Gastroesophageal sphincter (tissue), 4 donors: ENCODE data around the gene ZFAND6. TPM values are rescaled to one million over a fixed set of nuclear protein-coding genes. Genes with fewer than 3 reads are reported as not detected.

ENCODE experiments used
- ATAC-seq: fragments of 150-250 bp; one replicate; pipeline ENCODE4 v1.9.1; 2016; ENCODE audit warnings: mild to moderate bottlenecking, moderate library complexity
- H3K27ac ChIP-seq, 4 donors: fragments of 200-600 bp; sonication (generic) in 3 of 4; 1 replicate in 3 of 4; 2 replicates in 1 of 4; pipeline ENCODE4 v1.5.1; 2016 to 2019
- H3K27me3 ChIP-seq: fragments of 200-600 bp; sonication (generic); one replicate; pipeline ENCODE4 v1.5.1; 2019
- H3K36me3 ChIP-seq, 2 donors: fragments of 200-600 bp; sonication (generic); one replicate each; pipeline ENCODE4 v1.5.1; 2019; ENCODE audit warnings: control low read depth in 1 of 2
- H3K4me1 ChIP-seq, 3 donors: fragments of 200-600 bp; sonication (generic); 1 replicate in 2 of 3; 2 replicates in 1 of 3; pipeline ENCODE4 v1.5.1; 2016 to 2019; ENCODE audit warnings: control low read depth in 2 of 3
- H3K4me3 ChIP-seq, 2 donors: fragments of 200-600 bp; sonication (generic); one replicate each; pipeline ENCODE4 v1.5.1; 2019; ENCODE audit warnings: mild to moderate bottlenecking in 1 of 2, moderate library complexity in 1 of 2
- H3K9me3 ChIP-seq, 3 donors: fragments of 200-600 bp; sonication (generic); one replicate each; pipeline ENCODE4 v1.5.1; 2017 to 2019; ENCODE audit warnings: control low read depth in 2 of 3
- EP300 ChIP-seq: sonication (generic); formaldehyde crosslinking; IDR thresholded peaks from one replicate; pipeline ENCODE4 v1.6.1; 2017; ENCODE audit warnings: antibody characterized with exemption, mild to moderate bottlenecking
- POLR2A ChIP-seq, 2 donors: fragments of 450-650 bp; IDR thresholded peaks; one replicate each; pipeline ENCODE4 v1.6.1; 2017; ENCODE audit warnings: antibody characterized with exemption in 2 of 2, mild to moderate bottlenecking in 2 of 2, moderate library complexity in 1 of 2
- POLR2AphosphoS5 ChIP-seq: sonication (generic); formaldehyde crosslinking; IDR thresholded peaks from one replicate; pipeline ENCODE4 v1.6.1; 2017; ENCODE audit warnings: antibody characterized with exemption
- WGBS, 2 donors: methylation state at CpG; one replicate each; pipeline ENCODE4 v1.1.5; 2018; ENCODE audit warnings: low coverage in 1 of 2; 5-methylcytosine and 5-hydroxymethylcytosine counted together
- total RNA-seq, 4 donors: library from RNA; depleted of rRNA; stranded (reverse); fragments of >200 nt; gene quantifications; one replicate each; pipeline ENCODE4 v1.1.0, GENCODE V29; 2016
- TF ChIP-seq, protein P1 (sequence below), 4 experiments: fragments of 200-600 bp in 2 of 4; fragments of 450-650 bp in 2 of 4; sonication (generic) in 1 of 4; IDR thresholded peaks; one replicate each; pipeline ENCODE4 v1.5.1; 2017 to 2019; ENCODE audit warnings: antibody characterized with exemption in 4 of 4, mild to moderate bottlenecking in 2 of 4, moderate library complexity in 2 of 4

The ZFAND6 gene
- total RNA-seq, 4 donors from 2014 or later = 95.6 to 137 (median 131) TPM

DNA sequence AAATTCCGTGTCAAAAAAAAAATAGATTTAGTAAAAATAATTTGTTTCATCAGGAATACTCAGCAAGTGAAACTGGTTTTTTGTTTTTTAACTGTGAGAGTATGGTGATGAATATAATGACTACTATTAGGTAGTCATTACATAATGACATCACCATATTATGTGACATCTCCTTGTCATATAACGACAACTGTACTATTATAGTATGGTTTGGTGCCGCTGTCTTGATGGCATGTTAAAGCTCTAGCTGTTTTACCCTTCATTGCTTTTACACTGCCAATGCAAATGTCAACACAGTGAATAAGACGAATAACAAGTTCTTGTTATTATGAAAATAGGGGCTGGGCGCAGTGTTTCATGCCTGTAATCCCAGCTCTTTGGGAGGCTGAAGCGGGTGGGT is 47.7 kb downstream of the ZFAND6 start:
- Histone ChIP-seq H3K4me3 (no peak overlapping the region), H3K4me1 (peaks cover 3 to 14% (median 3%) of the 10 kb centered on the region in 3 donors), H3K36me3 (no peaks in the 10 kb centered on the region), H3K27ac (no peak overlapping the region), H3K9me3 (no peaks in the 10 kb centered on the region), H3K27me3 (no peaks in the 10 kb centered on the region)
- TF ChIP-seq POLR2AphosphoS5 (no peak), EP300 (no peak), POLR2A (IDR thresholded peaks at IDR 0.05) (no peak)
- TF ChIP-seq, protein P1, sequence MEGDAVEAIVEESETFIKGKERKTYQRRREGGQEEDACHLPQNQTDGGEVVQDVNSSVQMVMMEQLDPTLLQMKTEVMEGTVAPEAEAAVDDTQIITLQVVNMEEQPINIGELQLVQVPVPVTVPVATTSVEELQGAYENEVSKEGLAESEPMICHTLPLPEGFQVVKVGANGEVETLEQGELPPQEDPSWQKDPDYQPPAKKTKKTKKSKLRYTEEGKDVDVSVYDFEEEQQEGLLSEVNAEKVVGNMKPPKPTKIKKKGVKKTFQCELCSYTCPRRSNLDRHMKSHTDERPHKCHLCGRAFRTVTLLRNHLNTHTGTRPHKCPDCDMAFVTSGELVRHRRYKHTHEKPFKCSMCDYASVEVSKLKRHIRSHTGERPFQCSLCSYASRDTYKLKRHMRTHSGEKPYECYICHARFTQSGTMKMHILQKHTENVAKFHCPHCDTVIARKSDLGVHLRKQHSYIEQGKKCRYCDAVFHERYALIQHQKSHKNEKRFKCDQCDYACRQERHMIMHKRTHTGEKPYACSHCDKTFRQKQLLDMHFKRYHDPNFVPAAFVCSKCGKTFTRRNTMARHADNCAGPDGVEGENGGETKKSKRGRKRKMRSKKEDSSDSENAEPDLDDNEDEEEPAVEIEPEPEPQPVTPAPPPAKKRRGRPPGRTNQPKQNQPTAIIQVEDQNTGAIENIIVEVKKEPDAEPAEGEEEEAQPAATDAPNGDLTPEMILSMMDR (IDR thresholded peaks at IDR 0.05) = no peak
- ATAC-seq = no peak
- 71 to 90% methylated on average over 5 to 6 of the region's 6 CpGs for WGBS, 2 donors

DNA sequence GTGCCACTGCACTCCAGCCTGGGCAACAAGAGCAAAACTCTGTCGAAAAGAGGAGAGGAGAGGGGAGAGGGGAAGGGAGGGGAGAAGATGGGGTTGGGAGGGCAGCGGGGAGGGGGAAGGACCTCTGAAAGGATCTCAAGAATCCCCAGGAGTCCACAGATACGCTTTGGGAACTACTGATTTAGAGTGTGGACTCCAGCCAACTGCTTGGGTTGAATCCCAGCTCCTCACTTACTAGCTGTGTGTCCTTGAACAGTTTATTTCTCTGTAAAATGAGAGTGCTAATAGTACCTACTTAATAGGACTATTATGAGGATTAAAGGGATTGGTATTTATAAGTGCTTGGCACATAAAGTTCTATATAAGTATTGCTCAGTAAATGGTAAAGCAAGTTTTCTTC is 48.3 kb downstream of the ZFAND6 start:
- Histone ChIP-seq H3K27me3 (no peaks in the 10 kb centered on the region), H3K4me1 (peaks cover 3 to 14% (median 3%) of the 10 kb centered on the region in 3 donors), H3K4me3 (no peak overlapping the region), H3K27ac (no peak overlapping the region), H3K9me3 (no peaks in the 10 kb centered on the region), H3K36me3 (no peaks in the 10 kb centered on the region)
- ATAC-seq = no peak
- TF ChIP-seq, protein P1 (IDR thresholded peaks at IDR 0.05) = no peak
- TF ChIP-seq EP300 (no peak), POLR2A (IDR thresholded peaks at IDR 0.05) (no peak), POLR2AphosphoS5 (no peak)
- 46% methylated on average over 3 of the region's 3 CpGs; no CpG with 5 or more reads in 1 of the 2 donors for WGBS, 2 donors

DNA sequence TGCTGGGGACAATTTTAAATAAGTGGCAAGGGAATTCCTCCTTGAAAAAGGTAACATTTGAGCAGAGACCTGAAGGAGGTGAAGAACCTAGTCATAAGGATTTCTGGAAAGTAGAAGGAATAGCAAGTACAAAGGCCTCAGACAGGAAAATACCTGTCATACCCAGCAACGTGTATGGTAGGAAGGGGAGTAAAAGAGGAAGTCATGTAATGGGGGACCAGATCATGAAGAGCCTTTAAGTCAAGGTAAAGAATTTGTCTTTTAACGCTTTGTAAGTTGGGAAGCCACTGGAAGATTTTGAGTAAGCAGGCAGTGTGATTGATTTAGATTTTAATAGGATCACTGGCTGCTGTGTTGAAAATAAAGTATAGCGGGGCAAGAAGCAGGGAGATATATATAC is 49.9 kb downstream of the ZFAND6 start:
- Histone ChIP-seq H3K4me1 (peaks cover 3 to 19% (median 3%) of the 10 kb centered on the region in 3 donors), H3K27me3 (no peaks in the 10 kb centered on the region), H3K4me3 (no peak overlapping the region), H3K27ac (no peak overlapping the region), H3K9me3 (no peaks in the 10 kb centered on the region), H3K36me3 (no peaks in the 10 kb centered on the region)
- no peak for ATAC-seq
- 73 to 78% methylated on average over 3 of the region's 3 CpGs for WGBS, 2 donors
- TF ChIP-seq POLR2A (IDR thresholded peaks at IDR 0.05) (no peak), POLR2AphosphoS5 (no peak), EP300 (no peak)
- TF ChIP-seq, protein P1 (IDR thresholded peaks at IDR 0.05) = no peak

DNA sequence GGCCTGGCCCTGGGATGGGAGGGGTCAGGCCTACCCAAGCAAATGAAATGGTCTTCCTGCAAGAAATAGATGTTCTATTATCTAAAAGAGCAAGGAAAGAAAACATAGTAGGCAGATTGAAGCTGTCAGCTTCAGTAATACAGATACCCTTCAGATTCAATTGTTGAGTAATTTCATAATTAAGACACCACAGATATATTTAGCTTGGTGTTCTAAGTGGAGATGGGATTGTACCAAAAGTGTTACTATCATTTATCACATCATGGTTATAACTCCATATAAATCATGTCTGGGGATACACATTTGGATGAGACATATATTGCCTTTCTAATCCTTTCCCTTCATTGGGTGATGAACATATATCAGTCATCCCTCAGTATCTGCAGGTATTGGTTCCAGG is 51.4 kb downstream of the ZFAND6 start:
- Histone ChIP-seq H3K27me3 (no peaks in the 10 kb centered on the region), H3K36me3 (no peaks in the 10 kb centered on the region), H3K27ac (no peak overlapping the region), H3K4me3 (no peak overlapping the region), H3K4me1 (peaks cover 0 to 35% (median 3%) of the 10 kb centered on the region in 3 donors), H3K9me3 (no peaks in the 10 kb centered on the region)
- no peak for ATAC-seq
- TF ChIP-seq POLR2A (IDR thresholded peaks at IDR 0.05) (no peak), EP300 (no peak), POLR2AphosphoS5 (no peak)
- TF ChIP-seq, protein P1 (IDR thresholded peaks at IDR 0.05) = no peak

DNA sequence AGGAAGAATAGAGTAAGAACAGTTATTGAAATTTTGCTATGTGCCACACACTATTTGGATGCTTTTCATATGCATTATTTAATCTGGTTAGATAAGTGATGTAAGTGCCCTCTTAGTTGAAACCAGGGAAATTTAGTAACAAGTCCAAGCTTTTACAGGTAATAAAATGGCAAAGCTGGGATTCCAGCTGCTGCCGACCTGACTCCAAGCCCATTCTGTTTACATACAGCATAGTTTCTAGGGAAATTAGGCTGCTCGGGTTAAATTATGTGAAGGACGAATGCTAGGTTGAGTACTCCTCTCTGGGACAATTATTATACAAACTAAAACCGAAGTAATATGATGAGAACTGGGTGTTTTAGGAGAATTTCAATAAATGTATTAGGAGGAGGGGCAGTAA is 54.6 kb downstream of the ZFAND6 start:
- H3K27me3 ChIP-seq = no peaks in the 10 kb centered on the region
- H3K27ac ChIP-seq = no peak overlapping the region
- peaks cover 0 to 25% (median 3%) of the 10 kb centered on the region in 3 donors for H3K4me1 ChIP-seq
- no peak for TF ChIP-seq EP300
- no peaks in the 10 kb centered on the region for H3K9me3 ChIP-seq
- no peak overlapping the region for H3K4me3 ChIP-seq
- no peaks in the 10 kb centered on the region for H3K36me3 ChIP-seq
- ATAC-seq = no peak
- WGBS, 2 donors = 10 to 55% methylated on average over 4 of the region's 4 CpGs
